NCI-H1694 treated with DMSO at 0.1 percent for 48 hours (cell line): ENCODE measurements around the gene GABBR2.

Source experiments
- DNase-seq: peaks from one replicate; lab custom pipeline; 2025; lab: John Stamatoyannopoulos, UW

Gene GABBR2

DNA sequence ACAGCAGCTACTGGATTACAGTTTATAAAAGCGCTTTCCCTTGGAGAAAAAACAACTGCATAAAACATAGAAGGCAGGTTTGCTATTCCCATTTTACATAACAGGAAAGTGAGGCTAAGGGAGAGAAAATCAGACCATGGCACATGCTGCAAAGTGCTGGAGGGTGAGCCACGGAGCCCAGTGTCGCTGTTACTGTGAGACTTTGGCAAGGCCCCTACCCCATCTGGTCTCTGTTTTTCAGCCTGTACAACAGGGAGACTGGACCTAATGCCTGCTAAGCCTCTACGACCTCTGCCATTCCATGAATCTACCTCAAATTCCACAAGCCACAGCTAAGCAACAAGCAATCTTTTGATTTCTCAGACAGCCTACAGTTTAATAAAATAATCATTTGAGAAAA, 139.2 kb downstream of the GABBR2 start:
- no peak for DNase-seq

DNA sequence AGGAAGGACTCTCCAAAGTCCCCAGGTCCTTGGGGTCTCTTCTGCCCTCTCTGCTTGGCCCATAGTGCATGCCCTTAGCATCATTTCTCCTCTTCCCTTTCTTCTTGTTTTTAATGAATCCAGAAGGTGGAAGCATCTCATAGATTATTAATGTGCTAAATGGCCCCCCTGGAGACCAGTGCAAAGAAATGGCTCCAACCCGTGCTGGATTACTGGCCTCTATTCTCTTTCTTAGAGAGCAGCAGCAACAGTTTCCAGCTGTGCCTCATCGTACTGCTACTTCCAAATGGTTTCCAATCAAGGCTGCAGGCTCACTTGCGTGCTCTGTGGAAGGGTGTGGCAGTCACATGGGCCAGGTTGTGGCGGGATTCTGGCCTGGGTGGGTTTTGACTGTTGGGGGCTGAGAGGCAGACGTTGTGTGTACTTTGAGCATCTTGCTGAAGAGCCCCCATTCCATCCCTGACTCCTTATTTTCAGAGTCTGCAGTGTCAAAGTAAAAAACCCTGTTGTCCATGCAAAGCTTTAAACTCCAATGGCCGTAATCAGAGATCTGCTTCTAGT, 139.7 kb downstream of the GABBR2 start:
- DNase-seq: no peak

DNA sequence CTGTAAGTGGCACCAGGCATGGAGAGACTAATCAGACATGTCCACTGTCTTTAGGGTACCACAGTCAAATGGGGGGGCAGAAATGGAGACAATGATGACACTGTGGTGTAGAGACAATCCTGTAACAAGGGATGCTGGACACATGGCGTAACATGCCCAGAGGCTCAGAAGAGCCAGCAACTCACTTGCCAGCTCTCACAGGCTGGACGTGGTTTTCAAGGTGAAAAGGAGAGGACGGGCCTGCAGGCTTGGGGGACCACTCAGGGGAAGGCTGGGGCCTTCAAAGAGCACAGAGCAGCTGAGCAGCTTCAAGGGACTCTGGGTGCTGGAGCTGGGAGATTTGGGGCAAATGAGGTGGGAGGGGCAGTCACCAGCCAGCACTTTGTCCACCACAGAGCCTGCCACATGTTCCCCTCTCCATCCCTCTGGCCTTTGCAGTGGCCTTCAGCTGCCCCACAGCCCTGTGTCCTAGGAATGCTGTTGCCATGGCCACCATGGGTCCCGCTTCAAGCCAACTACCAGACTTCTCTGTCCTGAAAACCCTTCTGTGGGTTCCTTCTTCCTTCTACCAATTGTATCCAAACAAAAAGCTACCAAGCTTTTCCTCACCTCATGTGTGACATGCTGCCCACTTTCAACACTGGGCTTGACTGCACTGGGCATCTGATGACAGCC, 140.4 kb downstream of the GABBR2 start:
- no peak for DNase-seq

DNA sequence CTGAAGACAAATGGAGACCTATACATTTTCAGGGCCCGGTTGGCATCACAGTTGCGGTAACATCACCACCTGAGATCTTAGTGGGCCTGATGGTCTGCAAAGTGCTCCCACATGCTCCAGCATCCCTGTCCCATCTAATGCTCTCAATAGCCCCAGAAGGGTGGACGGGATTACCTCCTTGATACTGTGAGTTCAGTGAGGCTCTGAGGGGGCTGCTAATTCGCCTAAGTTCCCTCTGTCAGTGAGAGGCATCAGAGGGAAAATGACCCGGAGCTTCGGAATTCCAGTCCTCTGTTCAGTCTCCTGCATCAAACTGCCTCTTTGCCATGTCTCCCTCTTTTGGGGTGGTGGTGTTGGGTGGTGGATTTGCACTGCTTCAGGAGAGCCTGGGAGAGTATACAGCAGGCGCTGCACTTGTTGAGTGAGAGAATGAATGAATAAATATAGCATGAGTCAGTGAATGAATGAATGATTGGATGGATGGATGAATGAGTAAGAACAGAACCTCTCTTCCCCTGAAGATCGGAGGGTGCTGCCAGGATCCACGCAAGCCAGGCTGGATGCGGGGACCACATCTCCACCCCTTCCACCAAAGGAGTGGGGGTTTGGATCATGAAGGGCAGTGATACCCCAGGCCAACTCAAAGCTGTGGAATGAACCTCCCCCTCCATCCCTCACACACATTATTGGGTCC, 141.0 kb downstream of the GABBR2 start:
- DNase-seq: no peak

DNA sequence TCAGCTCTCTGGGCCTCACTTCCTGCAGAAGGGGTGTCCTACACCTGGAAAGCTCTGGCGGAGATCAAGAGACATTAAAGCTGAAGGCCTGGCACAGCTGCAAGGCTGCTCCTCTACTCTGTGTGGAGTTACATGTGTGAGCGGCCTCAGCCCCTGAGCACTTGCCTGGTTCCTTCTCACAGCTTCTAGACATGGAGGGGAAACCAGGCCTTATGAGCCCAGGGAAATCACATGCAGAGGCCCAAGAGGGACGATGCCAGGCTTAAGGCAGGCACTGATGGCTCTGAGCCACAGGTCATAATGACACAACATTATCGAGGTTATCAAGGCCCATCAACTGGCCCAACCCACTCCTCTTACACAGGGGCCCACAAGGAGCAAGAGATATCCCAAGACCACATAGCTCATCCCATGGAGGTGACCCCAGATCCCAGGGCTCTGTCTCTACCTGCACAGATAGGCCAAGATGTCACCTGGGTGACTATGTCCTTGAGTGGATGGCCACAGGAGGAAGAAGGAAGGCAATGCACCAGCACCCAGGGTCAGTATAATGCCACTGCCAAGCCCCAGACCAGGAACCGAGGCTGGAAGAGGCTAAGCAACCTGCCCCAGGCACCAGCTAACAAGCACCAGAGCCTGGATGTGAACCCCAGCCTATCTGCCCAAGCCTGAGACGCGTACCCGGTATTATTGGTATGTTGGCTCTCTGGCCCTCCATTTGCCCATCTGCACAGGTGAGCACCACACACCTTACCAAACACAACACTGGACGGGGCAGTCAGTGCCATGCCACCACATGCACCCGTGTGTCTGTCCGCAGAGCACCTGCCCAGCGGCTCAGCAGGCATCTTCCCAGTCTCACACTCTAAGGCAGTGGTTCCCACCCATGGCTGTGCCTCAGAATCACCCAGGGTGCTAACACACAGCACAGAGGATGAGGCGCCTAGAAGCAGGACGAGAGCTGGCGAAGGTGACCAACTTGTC, 143.3 kb downstream of the GABBR2 start:
- no peak for DNase-seq

DNA sequence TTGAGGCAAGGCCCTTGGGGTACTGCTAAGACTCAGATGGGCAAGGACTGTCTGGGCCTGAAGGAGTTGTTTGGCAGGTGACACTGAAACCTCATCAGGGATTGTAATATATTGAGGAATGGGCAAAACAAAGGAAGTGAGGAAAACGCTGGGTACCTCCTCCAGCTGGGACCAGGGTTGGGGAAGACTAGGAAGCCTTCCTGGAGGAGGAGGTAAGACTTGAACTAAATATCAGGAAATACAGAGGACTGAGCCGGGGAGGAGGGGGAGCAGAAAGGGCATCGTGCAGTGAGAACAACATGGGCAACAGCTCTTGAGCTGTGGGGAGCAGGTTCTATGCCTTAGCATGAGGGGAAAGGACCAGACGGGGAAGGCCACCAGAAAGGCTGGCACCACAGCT, 144.0 kb downstream of the GABBR2 start:
- DNase-seq: no peak

DNA sequence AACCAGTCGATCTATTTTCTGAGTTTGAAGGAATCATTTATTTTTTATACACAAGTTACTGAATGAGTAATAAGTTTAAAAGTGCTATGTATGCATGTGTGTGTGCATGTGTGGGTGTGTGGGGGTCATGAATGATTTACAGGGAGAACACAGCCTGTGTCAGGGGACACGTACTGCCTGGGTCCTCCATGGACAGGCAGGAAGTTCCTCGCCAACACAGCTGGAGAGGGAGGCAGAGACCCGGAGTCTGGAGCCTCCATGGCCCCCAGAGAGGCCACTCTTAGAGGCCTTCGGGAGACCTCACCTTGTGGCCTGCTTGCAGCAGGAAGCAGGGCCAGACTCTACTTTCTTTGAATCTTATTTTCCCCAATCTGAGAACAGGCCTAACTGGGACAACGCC, 144.7 kb downstream of the GABBR2 start:
- no peak for DNase-seq

DNA sequence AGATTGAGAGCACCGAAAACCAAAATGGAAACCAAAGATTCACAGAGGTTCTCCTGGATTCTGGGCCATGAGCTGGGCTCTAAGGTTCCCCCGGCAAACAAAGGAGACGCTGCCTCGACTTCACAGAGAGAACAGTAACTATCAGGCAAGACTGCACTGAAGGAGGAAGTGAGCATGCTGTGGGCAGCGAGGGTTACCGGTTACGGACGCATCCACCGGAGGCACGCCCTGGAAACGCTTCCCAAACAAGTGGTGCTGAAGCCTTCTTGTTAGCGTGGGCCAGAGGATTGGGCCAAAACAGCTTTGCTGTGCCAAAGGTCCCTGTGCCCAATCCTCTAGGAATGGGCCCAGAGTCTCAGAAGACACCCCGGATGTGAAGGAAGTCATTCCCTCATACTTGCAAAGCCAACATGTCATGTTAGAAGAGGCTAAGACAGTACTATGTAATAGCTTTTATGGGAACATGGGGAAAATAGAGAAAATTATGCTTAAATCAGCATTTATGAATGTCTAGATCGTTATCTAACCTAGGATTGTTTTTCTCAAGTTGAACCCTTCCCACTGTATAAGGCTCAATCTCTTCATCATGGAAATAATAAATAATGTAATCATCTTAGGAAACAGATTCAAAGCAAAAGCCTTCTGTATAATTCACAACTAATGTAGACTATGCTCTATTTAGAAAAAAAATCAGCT, 145.4 kb downstream of the GABBR2 start:
- no peak for DNase-seq

DNA sequence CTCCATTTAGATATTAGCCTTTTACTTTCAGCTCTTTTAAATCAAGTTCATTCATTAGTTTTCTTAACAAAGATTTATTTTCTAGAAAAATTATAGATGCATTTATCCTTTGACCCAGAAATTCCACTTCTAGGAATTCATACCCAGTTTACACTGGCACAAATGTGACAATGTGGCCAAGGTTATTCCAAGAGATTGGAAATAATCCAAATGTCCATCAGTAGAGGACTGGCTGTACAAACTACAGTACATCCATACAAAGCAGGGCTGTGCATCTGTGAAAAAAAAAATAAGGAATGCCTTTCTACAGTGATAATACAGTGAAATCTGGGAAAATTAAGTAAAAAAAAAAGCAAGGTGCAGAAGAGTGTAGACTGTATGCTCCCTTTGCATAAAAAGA, 149.2 kb downstream of the GABBR2 start:
- DNase-seq: no peak

DNA sequence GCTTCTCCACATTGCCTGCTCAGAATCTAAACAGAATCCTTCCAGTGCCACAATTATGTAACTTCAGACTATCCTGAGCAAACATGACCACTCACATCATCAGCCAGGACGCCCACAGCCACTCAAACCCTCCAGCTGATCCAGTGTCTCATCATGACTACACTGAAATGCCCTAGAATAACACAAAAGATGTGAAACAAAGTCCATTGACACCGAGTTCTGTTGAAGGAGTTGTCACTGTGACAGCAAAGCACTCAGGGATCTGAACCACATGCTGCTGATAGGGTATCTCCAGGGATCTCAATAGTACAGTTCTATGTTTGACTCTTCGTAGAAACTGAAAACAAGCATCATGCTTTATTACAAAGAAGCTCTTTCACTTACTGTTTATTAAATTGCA, 150.2 kb downstream of the GABBR2 start:
- no peak for DNase-seq

DNA sequence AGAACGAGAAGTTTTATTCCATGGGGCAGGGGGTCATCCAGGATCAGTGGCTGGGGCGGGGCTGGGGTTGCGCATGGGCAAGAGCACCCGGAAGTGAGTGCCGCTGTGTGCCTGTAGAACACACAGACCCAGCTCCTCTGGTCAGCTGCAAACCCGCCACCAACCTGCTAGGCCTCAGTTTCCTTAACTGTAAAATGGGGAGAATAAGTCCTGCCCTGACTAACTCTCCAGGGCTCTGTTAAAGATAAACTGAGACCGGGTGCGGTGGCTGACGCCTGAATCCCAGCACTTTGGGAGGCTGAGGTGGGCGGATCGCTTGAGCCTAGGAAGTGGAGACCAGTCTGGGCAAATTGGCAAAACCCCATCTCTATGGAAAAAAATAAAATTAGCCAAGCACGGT, 152.2 kb downstream of the GABBR2 start:
- no peak for DNase-seq

DNA sequence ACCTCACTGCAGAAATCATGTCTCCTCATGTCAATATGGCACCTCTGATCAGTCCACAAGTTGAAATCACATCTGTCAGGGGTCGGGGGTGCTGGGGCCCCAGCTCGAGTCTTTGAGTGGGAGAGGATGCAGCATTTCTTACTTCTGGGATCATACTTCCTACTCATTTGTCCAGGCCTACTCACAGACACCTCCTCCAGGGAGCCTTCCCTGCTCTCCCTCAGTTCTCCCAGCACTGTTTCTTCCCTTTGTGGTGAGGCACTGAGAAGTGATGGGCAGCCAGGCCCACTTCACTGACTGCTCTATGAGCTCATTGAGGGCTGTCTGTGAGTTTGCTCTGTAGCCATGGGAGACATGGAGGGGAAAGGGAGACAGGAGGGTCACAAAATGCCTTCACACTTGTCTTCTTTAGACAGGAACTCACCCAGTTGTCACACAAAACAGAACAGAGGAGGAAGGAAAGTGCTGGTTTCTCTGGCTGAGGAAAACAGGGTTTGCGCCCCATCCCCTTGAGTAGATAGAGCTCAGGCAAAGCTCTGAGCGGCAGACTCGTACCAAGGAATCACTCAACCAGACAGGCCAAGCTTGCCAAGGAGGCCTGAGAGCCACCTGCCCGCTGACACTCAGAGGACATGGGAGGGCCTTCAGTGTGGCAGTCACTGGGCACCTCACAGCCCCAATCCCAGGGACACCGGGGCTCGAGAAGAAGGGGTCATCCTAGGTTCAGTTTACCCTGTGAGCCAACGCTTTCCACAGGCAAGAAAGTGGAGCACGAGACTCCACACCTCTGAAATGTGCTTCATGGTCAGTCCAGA, 152.9 kb downstream of the GABBR2 start:
- DNase-seq: no peak

DNA sequence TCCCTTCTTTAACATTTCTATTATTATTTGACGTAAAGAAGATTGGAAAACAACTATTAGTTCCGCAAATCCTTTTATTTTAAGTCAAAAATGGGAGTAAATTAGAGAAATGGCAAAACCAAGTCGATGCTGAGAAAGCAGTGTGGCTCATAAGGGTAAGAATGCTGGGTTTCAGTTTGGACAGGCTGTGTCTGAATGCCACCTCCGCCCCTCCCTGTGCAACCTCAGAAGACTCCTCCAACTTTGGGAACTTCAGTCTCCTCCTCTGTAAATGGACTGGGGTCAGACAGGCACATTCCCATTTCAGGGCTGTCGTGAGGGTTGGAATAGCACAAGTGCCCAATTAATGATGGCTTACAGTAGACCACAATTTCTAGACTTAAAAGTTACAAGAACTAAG, 154.0 kb downstream of the GABBR2 start:
- no peak for DNase-seq

DNA sequence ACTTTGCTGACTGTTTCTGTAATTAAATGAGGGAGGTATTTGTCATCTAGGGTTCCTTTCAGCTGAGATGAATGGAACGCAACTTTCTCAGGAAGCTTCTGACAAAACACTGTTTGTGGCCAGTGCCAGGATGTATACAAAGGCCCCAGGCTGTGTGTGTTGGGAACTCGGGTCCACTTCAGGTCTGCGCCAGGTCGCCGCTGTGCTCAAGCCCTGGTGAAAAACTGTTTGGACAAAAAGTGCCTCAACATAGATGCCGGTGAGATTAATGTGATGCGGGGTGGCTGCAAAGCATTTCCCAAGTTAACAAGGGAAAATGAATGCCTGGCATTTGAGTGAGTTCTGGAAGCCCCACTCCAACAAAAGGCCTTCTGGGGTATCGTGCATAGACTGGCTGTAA, 156.4 kb downstream of the GABBR2 start:
- no peak for DNase-seq

DNA sequence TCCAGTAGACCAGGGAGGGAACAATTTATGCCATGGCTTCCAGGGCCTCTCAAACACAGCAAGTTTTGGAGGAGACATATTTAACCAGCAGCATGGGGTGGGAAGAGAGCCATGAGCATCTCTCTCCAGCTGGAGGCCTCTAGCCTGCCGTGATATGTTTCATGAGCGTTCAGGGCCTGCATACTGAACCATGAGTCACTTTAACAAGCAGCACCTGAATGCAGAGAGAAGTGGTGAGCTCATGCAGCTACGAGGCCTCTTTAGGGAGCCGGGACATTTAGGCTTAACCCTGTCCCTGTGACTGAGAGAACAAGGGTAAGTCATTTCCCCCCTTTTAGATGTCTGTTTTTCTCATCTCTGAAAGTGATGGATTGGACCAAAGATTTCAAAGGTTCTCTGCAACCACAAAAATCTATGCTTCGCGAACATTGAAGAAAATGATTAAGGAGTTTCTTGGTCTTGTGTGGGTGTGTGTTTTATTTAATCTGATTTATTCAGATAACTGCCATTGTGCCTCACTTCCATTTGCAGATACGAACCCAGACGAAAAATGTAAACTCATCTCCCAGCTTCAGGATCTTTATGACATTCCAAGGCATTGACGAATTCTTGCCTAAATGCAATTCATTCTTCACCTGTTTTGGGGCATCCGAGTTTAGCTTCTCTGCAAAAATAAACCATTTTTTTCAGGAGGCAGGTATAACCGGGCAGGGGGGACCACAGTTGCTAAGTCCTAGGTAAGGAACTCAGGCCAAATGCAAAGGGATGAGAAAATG, 157.0 kb downstream of the GABBR2 start:
- DNase-seq: no peak

DNA sequence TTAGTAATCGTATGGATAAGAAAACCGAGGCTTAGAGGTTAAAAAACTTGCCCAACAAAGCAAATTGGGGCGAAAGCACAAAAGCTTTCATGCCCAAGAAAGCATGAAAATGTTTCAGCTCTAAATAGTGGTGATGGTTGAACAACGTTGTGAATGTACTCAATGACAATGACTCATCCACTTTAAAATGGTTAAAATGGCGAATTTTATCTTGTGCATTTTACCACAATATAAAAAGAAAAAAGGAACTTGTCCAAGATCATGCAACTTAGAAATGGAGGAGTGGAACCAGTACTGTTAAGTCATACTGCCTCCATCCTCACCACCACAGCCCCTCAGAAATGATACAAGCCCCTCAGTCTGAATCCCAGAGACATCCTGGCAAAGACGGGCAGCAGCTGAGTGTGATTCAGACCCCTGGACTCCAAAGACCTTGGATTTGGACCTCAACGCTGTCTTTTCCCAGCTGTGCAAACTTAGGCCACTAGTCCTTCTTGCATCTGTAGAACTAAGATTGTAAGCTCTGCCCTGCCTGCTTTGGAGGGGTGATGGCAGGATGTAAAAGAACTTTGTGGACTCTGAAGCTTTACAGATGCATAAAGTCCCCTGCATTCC, 158.4 kb downstream of the GABBR2 start:
- no peak for DNase-seq

DNA sequence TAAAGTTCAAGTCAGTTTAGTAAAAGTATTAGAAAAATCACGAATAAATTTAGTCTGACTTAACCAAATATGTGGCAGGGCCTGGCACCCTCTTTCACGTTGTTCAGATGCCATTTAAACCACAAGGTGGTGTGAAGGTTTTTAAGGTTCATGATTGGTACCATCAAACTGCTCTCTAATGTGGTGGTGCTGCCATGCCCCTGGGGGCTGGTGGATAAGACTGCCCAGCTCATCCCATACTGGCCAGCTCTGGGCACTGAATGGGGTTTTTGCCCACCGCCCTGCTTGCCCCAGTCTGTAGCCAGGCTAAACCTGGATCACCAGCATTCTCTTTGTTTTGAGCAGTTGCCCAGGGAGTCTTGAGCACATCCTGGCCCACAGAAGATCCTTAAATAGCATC, 159.3 kb downstream of the GABBR2 start:
- no peak for DNase-seq

DNA sequence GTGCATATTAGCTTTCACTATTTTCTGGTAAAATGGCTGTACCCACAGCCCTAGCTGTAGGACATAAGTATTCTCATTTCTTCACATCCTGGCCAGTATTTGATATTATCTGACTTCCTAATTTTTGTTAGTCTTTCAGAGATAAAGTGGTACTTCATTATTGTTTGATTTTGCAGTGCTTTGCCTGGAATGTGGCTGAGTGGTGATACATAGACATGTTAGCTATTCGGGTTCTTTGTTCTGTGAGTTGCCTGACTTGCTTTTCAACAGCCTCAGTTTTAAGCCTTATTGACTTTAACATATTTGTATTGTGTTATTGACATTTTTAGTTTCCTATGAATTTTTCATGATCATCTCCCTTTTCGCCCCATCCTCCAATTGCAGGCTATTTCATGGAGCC, 161.1 kb downstream of the GABBR2 start:
- no peak for DNase-seq

DNA sequence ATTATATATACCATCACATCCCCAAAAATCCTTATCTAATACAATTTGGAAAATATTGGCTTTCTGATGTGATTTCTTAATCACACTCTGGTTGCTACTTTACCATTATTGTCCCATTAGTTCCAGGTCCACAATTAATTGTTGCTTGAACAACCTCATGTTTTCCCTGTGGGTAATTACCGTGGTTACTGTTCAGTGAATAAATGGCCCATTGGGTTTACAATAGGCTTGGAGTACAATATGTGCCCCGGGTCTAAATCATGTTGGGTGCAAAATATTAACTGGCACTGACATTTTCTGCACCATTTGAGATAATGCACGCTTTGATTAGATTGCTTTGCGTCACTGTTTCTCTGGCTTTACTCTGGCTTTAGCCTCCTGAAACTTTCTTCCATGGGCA, 163.7 kb downstream of the GABBR2 start:
- no peak for DNase-seq
